Skin epidermis (tissue), 12 donors: ENCODE measurements around the gene S100A9.
"Not testable (repeated sequence)": the region's sequence is repeated elsewhere in the genome, so short reads cannot be mapped to it uniquely, and the experiment has no call there.

Source experiments
- H3K27ac ChIP-seq, 21 experiments: fragments of 200-600 bp; sonication (generic) in 11 of 21; one replicate each; pipeline ENCODE4 v1.5.0; 2020; ENCODE audit warnings: mild to moderate bottlenecking in 3 of 21, inconsistent platforms in 2 of 21, moderate library complexity in 2 of 21
- H3K4me3 ChIP-seq, 7 experiments: fragments of 200-600 bp; sonication (generic) in 2 of 7; one replicate each; pipeline ENCODE4 v1.5.0; 2020; ENCODE audit warnings: inconsistent platforms in 2 of 7, mild to moderate bottlenecking in 2 of 7, moderate library complexity in 1 of 7

Gene S100A9

GRCh38 chr1:153397924-153398651, 40.4 kb downstream of the S100A9 start:
- Histone ChIP-seq H3K27ac (no peak overlapping the region), H3K4me3 (no peak overlapping the region)

GRCh38 chr1:153399401-153400055, 41.9 kb downstream of the S100A9 start:
- Histone ChIP-seq H3K4me3 (no peak overlapping the region), H3K27ac (no peak overlapping the region)

GRCh38 chr1:153400244-153400643, 42.6 kb downstream of the S100A9 start:
- Histone ChIP-seq H3K27ac (no peak overlapping the region), H3K4me3 (no peak overlapping the region)

- no peak overlapping the region for H3K4me3 ChIP-seq
- H3K27ac ChIP-seq: no peak overlapping the region
These were observed 43.8 kb downstream of the S100A9 start for GRCh38 chr1:153401461-153401860.

- Histone ChIP-seq H3K27ac (no peak overlapping the region), H3K4me3 (no peak overlapping the region)
These were observed 44.6 kb downstream of the S100A9 start for GRCh38 chr1:153402226-153402625.

GRCh38 chr1:153403421-153404085, 45.9 kb downstream of the S100A9 start:
- no peak overlapping the region for H3K4me3 ChIP-seq
- H3K27ac ChIP-seq: no peak overlapping the region

- Histone ChIP-seq H3K4me3 (no peak overlapping the region), H3K27ac (no peak overlapping the region)
These were observed 46.5 kb downstream of the S100A9 start for GRCh38 chr1:153404086-153404635.

- H3K27ac ChIP-seq: no peak overlapping the region
These were observed 47.1 kb downstream of the S100A9 start for GRCh38 chr1:153404768-153405167.

GRCh38 chr1:153405825-153406599, 48.4 kb downstream of the S100A9 start:
- not testable (repeated sequence) for H3K4me3 ChIP-seq, H3K27ac ChIP-seq

More at GRCh38 chr1:153404768-153405167, 47.1 kb downstream of the S100A9 start:
- H3K4me3 ChIP-seq: no peak overlapping the region

- H3K4me3 ChIP-seq, H3K27ac ChIP-seq: not testable (repeated sequence)
These were observed 49.6 kb downstream of the S100A9 start for GRCh38 chr1:153407274-153407673.
